Neural progenitor cell (in vitro differentiated cells): ENCODE results near the gene ATAD3B. TPM values are rescaled to one million over a fixed set of nuclear protein-coding genes. Genes with fewer than 3 reads are reported as not detected.

Source experiments
- DNase-seq: peaks from one replicate; pipeline ENCODE4 v3.0.0-alpha.2; 2016; ENCODE audit warnings: low spot score
- H2AFZ ChIP-seq: fragments of 200-600 bp; sonication (generic); replicated peaks from 2 replicates; pipeline ENCODE4 v1.6.1; 2016; ENCODE audit warnings: antibody characterized with exemption
- H3F3A ChIP-seq: fragments of 200-600 bp; sonication (generic); 2 replicates; pipeline ENCODE4 v1.6.1; 2016; ENCODE audit warnings: antibody characterized with exemption, low read depth
- H3K27ac ChIP-seq: fragments of 200-600 bp; sonication (generic); 2 replicates; pipeline ENCODE4 v1.5.1; 2016; ENCODE audit warnings: mild to moderate bottlenecking
- H3K27me3 ChIP-seq: fragments of 200-600 bp; sonication (generic); 2 replicates; pipeline ENCODE4 v1.6.1; 2016; ENCODE audit warnings: mild to moderate bottlenecking, moderate library complexity
- H3K36me3 ChIP-seq: fragments of 200-600 bp; sonication (generic); 2 replicates; pipeline ENCODE4 v1.5.1; 2016
- H3K4me1 ChIP-seq: fragments of 200-600 bp; sonication (generic); 2 replicates; pipeline ENCODE4 v1.6.1; 2016; ENCODE audit warnings: mixed run types
- H3K4me2 ChIP-seq: fragments of 200-600 bp; sonication (generic); 2 replicates; pipeline ENCODE4 v1.6.1; 2016
- H3K4me3 ChIP-seq: fragments of 200-600 bp; sonication (generic); 2 replicates; pipeline ENCODE4 v1.5.1; 2016
- H3K79me2 ChIP-seq: fragments of 200-600 bp; sonication (generic); 2 replicates; pipeline ENCODE4 v1.6.1; 2016; ENCODE audit warnings: low read depth
- H3K9ac ChIP-seq: fragments of 200-600 bp; sonication (generic); 2 replicates; pipeline ENCODE4 v1.6.1; 2016
- H3K9me3 ChIP-seq: fragments of 200-600 bp; sonication (generic); 2 replicates; pipeline ENCODE4 v1.5.1; 2016; ENCODE audit warnings: low read depth
- H4K20me1 ChIP-seq: fragments of 200-600 bp; sonication (generic); 2 replicates; pipeline ENCODE4 v1.6.1; 2016; ENCODE audit warnings: low read depth
- H3K27ac Mint-ChIP-seq: 3 replicates; pipeline ENCODE4 v1.8.0; 2021; ENCODE audit warnings: mixed read lengths
- H3K27me3 Mint-ChIP-seq: 2 replicates; pipeline ENCODE4 v1.8.0; 2022; ENCODE audit warnings: low read depth, mild to moderate bottlenecking, inconsistent platforms, moderate library complexity, mixed read lengths; ENCODE audit not compliant: insufficient read depth
- H3K36me3 Mint-ChIP-seq: 3 replicates; pipeline ENCODE4 v1.8.0; 2021; ENCODE audit warnings: mixed read lengths
- H3K4me1 Mint-ChIP-seq: 3 replicates; pipeline ENCODE4 v1.8.0; 2021; ENCODE audit warnings: mixed read lengths
- H3K4me3 Mint-ChIP-seq: 3 replicates; pipeline ENCODE4 v1.8.0; 2021; ENCODE audit warnings: mild to moderate bottlenecking, moderate library complexity, mixed read lengths
- H3K9me3 Mint-ChIP-seq: 3 replicates; pipeline ENCODE4 v1.8.0; 2020; ENCODE audit warnings: mixed read lengths
- CTCF ChIP-seq: fragments of 200-600 bp; sonication (generic); IDR thresholded peaks from 2 replicates; pipeline ENCODE4 v1.5.1; 2017; ENCODE audit warnings: antibody characterized with exemption, mild to moderate bottlenecking
- EZH2 ChIP-seq: fragments of 200-600 bp; sonication (generic); IDR thresholded peaks from 2 replicates; pipeline ENCODE4 v1.6.1; 2017; ENCODE audit warnings: antibody characterized with exemption, mild to moderate bottlenecking, moderate library complexity
- EZH2phosphoT487 ChIP-seq: fragments of 200-600 bp; sonication (generic); IDR thresholded peaks from 2 replicates; pipeline ENCODE4 v1.6.1; 2017; ENCODE audit warnings: antibody characterized with exemption
- total RNA-seq: library from RNA; depleted of rRNA; stranded (reverse); fragments of >200 nt; gene quantifications from 2 replicates; pipeline ENCODE4 v1.2.3, GENCODE V29; 2015; ENCODE audit warnings: low replicate concordance

The ATAD3B gene
- total RNA-seq, 1 donor from 2014 or later: 9.3 TPM

DNA sequence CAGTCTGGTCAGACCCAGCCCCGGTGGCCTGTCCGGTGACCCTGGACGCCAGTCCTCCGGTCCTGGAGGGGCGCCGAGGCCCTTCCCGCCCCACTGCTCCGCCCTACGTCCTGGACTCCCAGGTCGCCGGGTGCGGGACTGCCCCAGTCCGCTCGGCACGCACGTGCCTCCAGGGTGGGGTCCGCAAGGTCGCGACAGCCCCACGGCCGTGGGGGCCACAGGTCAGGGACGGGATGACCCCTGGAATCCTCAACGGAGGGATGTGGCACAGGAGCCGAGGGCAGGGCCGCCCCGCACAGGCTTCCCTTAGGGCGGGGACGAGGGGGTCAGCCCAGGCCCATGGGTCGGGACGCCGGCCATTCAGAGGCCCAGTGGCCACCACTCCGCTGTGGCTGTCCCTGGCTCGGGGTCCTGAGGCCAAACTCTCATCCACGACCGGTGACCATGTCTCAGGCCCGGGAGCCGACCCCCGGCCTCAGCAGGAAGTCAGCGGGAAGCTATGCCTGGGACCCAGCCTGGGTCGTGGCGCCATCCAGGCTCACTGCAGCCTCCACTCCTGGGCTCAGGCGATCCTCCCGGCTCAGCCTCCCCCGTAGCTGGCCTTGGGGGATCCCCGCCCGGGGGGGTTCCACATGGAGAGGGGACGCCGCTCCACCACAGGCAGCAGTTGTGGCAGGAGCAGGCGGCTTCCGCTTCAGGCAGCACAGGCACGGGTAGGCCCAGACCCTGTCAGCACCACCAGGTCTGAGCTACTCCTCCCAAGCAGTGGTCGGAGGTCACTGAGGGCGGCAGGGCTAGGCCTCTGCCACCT is 69.5 kb downstream of the ATAD3B start:
- H3K4me3 Mint-ChIP-seq: peak overlapping the region; percentile 75
- H2AFZ ChIP-seq: no peak overlapping the region
- H4K20me1 ChIP-seq: peaks cover 38% of the 10 kb centered on the region
- no peak overlapping the region for H3K27ac ChIP-seq
- no peak overlapping the region for H3K27ac Mint-ChIP-seq
- H3K36me3 Mint-ChIP-seq: peaks cover 13% of the 10 kb centered on the region
- peaks cover 11% of the 10 kb centered on the region for H3K4me1 Mint-ChIP-seq
- H3K4me1 ChIP-seq: peaks cover 5% of the 10 kb centered on the region
- peaks cover 25% of the 10 kb centered on the region for H3F3A ChIP-seq
- no peak overlapping the region for H3K9ac ChIP-seq
- no peak for DNase-seq
- H3K27me3 Mint-ChIP-seq: peaks cover 2% of the 10 kb centered on the region
- H3K9me3 Mint-ChIP-seq: no peaks in the 10 kb centered on the region
- peaks cover 5% of the 10 kb centered on the region for H3K79me2 ChIP-seq
- no peak for TF ChIP-seq EZH2phosphoT487
- no peak for TF ChIP-seq EZH2
- no peak for TF ChIP-seq CTCF
- H3K4me3 ChIP-seq: peak overlapping the region; percentile 59
- H3K36me3 ChIP-seq: no peaks in the 10 kb centered on the region
- no peaks in the 10 kb centered on the region for H3K27me3 ChIP-seq
- no peaks in the 10 kb centered on the region for H3K9me3 ChIP-seq
- H3K4me2 ChIP-seq: peak overlapping the region; percentile 94

- Histone ChIP-seq H3K27ac (no peak overlapping the region), H3K4me2 (no peak overlapping the region)
Observed at GRCh38 chr1:1541956-1542765, 70.6 kb downstream of the ATAD3B start.

More at GRCh38 chr1:1541956-1542765, 70.6 kb downstream of the ATAD3B start:
- H3K36me3 ChIP-seq: no peaks in the 10 kb centered on the region
- no peak overlapping the region for H3K27ac Mint-ChIP-seq
- no peak for DNase-seq
- H3K9ac ChIP-seq: no peak overlapping the region
- H3K4me1 ChIP-seq: peaks cover 5% of the 10 kb centered on the region
- H3K27me3 Mint-ChIP-seq: peaks cover 2% of the 10 kb centered on the region
- no peak overlapping the region for H2AFZ ChIP-seq
- H3K9me3 ChIP-seq: no peaks in the 10 kb centered on the region
- H3K27me3 ChIP-seq: no peaks in the 10 kb centered on the region
- H3F3A ChIP-seq: peaks cover 25% of the 10 kb centered on the region
- H3K4me3 ChIP-seq: no peak overlapping the region
- H3K79me2 ChIP-seq: peaks cover 5% of the 10 kb centered on the region
- no peaks in the 10 kb centered on the region for H3K9me3 Mint-ChIP-seq
- H4K20me1 ChIP-seq: peaks cover 28% of the 10 kb centered on the region
- TF ChIP-seq EZH2: no peak
- no peak for TF ChIP-seq EZH2phosphoT487
- TF ChIP-seq CTCF: no peak
- peaks cover 13% of the 10 kb centered on the region for H3K36me3 Mint-ChIP-seq
- peak overlapping the region; percentile 75 for H3K4me3 Mint-ChIP-seq
- H3K4me1 Mint-ChIP-seq: peaks cover 11% of the 10 kb centered on the region
